Measurements from ENCODE around the gene RAP1GAP2.

GRCh38 chr17:2937331-2938003 lies 141.2 kb downstream of the RAP1GAP2 start:
- TF ChIP-seq CTCF (IDR thresholded peaks at IDR 0.05) (no peak), POLR2AphosphoS5 (IDR thresholded peaks at IDR 0.05) (no peak), EP300 (IDR thresholded peaks at IDR 0.05) (no peak), POLR2A (IDR thresholded peaks at IDR 0.05) (no peak)
